NB4 (cell line): ENCODE data around the gene PLPPR1.

Source experiments
- DNase-seq: peaks from one replicate; pipeline ENCODE4 v3.0.0; 2010; ENCODE audit warnings: low read depth
- H3K4me3 ChIP-seq: one replicate; pipeline ENCODE4 v1.5.1; 2011; ENCODE audit warnings: mild to moderate bottlenecking, low read depth, low read length, moderate library complexity
- MYC ChIP-seq: IDR thresholded peaks from 2 replicates; pipeline ENCODE4 v1.6.1; 2011; ENCODE audit warnings: low read depth, low read length
- POLR2A ChIP-seq: IDR thresholded peaks from 2 replicates; pipeline ENCODE4 v1.6.1; 2011; ENCODE audit warnings: mild to moderate bottlenecking; ENCODE audit not compliant: insufficient read length; ENCODE audit errors: extremely low read depth
- TF ChIP-seq, protein P1 (sequence below): IDR thresholded peaks from one replicate; pipeline ENCODE4 v1.5.1; 2012; ENCODE audit warnings: low read depth, low read length
- TF ChIP-seq, protein P2 (sequence below): IDR thresholded peaks from 2 replicates; pipeline ENCODE4 v1.6.1; 2011; ENCODE audit warnings: low read depth, low read length

Gene PLPPR1

DNA sequence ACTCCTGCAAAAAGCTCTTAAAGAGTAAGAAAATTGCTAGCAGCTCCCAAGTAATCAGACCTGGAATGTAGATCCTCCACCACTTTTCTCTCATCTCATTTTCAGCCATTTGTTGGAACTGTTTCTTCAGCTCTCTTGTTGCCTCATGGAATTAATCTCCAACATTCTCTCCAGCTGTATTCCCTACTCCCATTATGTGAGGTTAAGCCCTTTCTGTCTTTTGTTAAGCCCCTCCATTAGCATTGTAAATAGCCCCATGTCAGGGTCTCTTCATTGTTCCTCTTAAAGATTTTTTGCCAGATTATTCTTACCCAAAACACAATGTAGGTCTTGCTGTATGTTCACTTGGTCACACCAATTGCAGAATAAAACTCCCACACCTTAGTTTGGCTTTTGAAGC lies 119.8 kb downstream of the PLPPR1 start:
- DNase-seq, result no peak
- TF ChIP-seq POLR2A (no peak), MYC (no peak)
- TF ChIP-seq, protein P1, sequence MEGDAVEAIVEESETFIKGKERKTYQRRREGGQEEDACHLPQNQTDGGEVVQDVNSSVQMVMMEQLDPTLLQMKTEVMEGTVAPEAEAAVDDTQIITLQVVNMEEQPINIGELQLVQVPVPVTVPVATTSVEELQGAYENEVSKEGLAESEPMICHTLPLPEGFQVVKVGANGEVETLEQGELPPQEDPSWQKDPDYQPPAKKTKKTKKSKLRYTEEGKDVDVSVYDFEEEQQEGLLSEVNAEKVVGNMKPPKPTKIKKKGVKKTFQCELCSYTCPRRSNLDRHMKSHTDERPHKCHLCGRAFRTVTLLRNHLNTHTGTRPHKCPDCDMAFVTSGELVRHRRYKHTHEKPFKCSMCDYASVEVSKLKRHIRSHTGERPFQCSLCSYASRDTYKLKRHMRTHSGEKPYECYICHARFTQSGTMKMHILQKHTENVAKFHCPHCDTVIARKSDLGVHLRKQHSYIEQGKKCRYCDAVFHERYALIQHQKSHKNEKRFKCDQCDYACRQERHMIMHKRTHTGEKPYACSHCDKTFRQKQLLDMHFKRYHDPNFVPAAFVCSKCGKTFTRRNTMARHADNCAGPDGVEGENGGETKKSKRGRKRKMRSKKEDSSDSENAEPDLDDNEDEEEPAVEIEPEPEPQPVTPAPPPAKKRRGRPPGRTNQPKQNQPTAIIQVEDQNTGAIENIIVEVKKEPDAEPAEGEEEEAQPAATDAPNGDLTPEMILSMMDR, result no peak
- TF ChIP-seq, protein P2, sequence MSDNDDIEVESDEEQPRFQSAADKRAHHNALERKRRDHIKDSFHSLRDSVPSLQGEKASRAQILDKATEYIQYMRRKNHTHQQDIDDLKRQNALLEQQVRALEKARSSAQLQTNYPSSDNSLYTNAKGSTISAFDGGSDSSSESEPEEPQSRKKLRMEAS, result no peak
- no peak overlapping the region for H3K4me3 ChIP-seq

DNA sequence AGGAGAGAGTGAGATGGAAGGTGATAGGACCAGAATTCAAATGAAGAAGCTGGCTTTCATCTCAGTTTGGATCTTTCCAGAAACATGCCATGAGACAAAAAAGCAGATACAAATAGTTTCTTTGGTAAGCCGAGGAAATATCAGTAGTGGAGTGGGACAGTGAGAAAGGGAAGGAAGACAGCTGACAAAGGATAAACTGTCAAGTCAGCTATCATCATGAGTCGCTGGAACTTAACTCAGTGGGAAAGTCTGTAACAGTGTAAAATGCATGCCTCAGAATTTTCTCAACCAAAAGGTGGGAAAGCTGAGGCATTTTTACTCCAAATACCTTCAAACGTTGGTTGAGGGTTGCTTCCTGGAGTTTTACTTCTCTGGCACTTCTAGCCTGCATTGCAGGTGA lies 129.8 kb downstream of the PLPPR1 start:
- no peak overlapping the region for H3K4me3 ChIP-seq
- TF ChIP-seq MYC, result no peak
- TF ChIP-seq, protein P2, result no peak
- DNase-seq, result no peak

DNA sequence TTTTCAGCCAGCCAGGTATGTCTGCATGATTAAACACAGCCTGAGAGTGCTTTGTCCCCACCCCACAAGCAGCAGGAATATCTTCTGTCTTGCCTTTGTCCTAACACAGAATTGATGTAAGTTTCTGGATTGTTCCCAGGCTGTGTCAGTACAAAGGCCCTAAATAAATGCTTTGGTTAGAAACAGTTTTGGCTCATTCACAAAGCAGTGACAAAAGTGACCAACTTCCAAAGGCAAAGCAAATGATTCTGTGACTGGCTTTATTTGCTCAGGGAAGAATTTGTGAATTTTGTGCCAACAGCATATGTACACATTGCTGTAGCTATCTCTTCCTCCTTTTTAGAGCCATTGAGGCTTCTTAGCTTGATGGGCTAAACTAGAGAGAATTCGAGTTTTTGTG lies 133.7 kb downstream of the PLPPR1 start:
- TF ChIP-seq POLR2A (no peak), MYC (no peak)
- TF ChIP-seq, protein P2, result no peak
- TF ChIP-seq, protein P1, result no peak

DNA sequence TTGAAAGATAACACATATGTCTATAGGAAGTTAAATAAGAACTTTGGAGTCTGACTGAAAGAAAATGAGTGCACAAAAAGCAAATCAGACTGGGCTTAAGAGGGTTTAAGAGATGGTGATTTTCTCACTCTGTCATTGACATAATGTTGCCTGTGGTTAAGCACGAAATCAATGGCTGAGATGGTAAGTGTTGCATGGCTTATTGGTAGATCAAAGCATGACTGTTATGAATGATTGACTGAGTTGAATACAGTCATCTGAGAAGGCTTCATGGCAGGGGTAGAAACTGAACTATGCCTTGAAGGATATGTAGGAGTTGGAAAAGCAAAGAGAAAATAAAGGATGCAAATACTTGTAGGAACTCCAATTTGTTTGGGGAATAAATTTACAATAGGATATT lies 136.6 kb downstream of the PLPPR1 start:
- TF ChIP-seq, protein P1, result no peak
- TF ChIP-seq, protein P2, result no peak
- DNase-seq, result no peak
- H3K4me3 ChIP-seq, result no peak overlapping the region

More for the DNA sequence above, 133.7 kb downstream of the PLPPR1 start:
- DNase-seq, result no peak
- no peak overlapping the region for H3K4me3 ChIP-seq

DNA sequence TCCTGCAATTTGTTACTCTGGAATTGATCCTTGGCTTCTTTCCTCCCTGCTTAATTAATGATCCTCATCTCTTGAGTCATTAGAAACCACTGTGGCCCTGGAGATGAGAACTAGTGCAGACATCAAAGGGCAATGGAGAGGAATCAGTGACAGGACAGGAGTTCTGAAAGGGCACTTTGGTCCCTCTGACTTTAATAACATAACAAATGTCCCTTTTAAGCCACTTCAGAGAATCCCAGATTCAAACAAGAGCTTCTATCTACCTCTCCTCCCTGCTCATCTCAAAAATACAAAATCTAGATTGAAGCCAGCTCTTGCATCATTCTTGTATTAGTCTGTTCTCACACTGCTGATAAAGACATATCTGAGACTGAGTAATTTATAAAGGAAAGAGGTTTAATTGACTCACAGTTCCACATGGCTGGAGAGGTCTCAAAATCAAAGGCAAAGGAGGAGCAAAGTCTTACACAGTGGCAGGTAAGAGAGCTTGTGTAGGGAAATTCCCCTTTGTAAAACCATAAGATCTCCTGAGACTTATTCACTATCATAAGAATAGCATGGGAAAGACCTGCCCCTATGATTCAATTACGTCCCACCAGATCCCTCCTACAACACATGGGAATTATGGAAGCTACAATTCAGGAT lies 139.1 kb downstream of the PLPPR1 start:
- no peak overlapping the region for H3K4me3 ChIP-seq
- TF ChIP-seq, protein P2, result no peak
- TF ChIP-seq MYC, result no peak

DNA sequence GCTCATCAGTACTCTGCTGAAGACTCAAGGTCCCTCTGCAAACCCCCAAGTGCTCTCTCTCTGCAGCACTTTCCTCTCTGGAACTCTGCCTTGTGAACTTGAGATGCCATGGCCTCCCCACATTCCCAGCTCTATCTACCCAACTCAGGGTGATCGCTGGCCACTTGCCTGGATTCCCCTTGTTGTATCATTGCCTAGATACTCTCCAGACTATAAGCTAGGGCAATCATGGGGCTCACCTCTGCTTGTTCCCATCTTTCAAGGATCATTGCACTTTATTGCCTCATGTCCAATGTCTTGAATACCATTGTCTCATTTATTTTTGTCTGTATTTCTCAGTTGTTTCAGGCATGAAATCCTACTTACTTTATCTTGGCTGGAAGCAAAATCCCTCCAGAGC lies 144.1 kb downstream of the PLPPR1 start:
- H3K4me3 ChIP-seq, result no peak overlapping the region
- TF ChIP-seq POLR2A, result no peak
- DNase-seq, result no peak

More for the DNA sequence above, 139.1 kb downstream of the PLPPR1 start:
- DNase-seq, result no peak

DNA sequence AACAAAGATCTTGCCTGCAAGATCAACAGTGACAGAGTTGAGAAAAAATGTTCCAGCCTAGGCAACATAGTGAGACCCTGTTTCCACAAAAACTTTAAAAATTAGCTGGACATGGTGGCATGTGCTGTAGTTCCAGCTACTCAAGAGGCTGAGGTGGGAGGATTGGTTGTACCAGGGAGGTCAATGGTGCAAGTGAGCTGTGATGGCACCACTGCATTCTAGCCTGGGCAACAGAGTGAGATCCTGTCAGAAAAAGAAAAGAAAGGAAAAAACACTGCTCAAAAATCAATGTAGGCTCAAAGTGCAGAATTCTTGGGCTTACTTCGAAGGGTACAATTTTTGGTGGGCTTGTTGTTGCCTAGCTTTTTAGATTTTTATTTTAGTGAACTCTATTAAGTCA lies 145.4 kb downstream of the PLPPR1 start:
- no peak for DNase-seq
- no peak for TF ChIP-seq POLR2A
- TF ChIP-seq, protein P2, result no peak
- no peak overlapping the region for H3K4me3 ChIP-seq

DNA sequence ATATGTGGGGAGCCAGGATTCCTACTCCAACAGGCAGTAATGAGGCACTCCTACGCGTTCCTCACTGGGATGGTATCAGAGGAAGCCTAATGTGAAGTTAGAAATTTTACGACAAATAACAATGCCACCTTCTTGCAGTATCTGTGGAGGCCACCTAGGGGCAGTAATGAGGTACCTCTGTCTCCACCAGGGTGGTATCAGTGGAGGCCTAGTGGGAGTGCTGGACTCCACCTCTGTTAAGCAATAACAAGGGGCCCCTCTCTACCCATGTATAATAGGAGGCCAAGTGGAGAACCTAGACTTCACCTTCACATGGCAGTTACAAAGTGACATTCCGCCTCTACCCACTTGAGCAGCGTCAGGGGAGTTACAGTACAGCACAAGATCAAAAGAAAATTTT lies 147.9 kb downstream of the PLPPR1 start:
- H3K4me3 ChIP-seq, result no peak overlapping the region
- peak; percentile 35 for DNase-seq
- TF ChIP-seq, protein P1, result peak; percentile 31
- no peak for TF ChIP-seq POLR2A
- TF ChIP-seq MYC, result no peak
